Head of caudate nucleus (tissue), 42 donors: Measurements from ENCODE around the gene ADGRE1.
"Not testable (repeated sequence)": the region's sequence is repeated elsewhere in the genome, so short reads cannot be mapped to it uniquely, and the experiment has no call there.

Experiments
- DNase-seq, 42 donors: peaks; one replicate each; pipeline versions ENCODE4 v3.0.0 to v3.0.0-alpha.2; 2020 to 2021; ENCODE audit warnings: mixed read lengths in 7 of 42
- intact Hi-C: fragments of 100-400 bp; cut with DNase I; formaldehyde crosslinking; loops from one replicate; pipeline ENCODE4 v1.15.0; 2022

The ADGRE1 gene

GRCh38 chr19:6887316-6887715 is at the start of gene ADGRE1:
ADGRE1 (plus strand) TSS chr19:6887579; CDS start chr19:6887609, 30 bp downstream.
- intact Hi-C loops: no loop called here
- DNase-seq: peak in 5 of 42 donors; percentile 9 to 44 (median 25)

GRCh38 chr19:6838062-6838655 is 49.2 kb upstream of the ADGRE1 start:
- no peak for DNase-seq
- intact Hi-C loops: no loop called here

- DNase-seq: no peak
- intact Hi-C loops: no loop called here
These were observed 44.3 kb upstream of the ADGRE1 start for GRCh38 chr19:6842871-6843607.

GRCh38 chr19:6847828-6848200 is 39.6 kb upstream of the ADGRE1 start:
- DNase-seq: no peak
- intact Hi-C loops: no loop called here

GRCh38 chr19:6848986-6849385 is 38.4 kb upstream of the ADGRE1 start:
- intact Hi-C loops: no loop called here
- no peak for DNase-seq

GRCh38 chr19:6849876-6850275 is 37.5 kb upstream of the ADGRE1 start:
- intact Hi-C loops: no loop called here
- DNase-seq: no peak

GRCh38 chr19:6851359-6851758 is 36.0 kb upstream of the ADGRE1 start:
- DNase-seq: no peak

GRCh38 chr19:6852001-6852400 is 35.4 kb upstream of the ADGRE1 start:
- intact Hi-C loops: no loop called here

More at GRCh38 chr19:6851359-6851758, 36.0 kb upstream of the ADGRE1 start:
- intact Hi-C loops: no loop called here

GRCh38 chr19:6853868-6854267 is 33.5 kb upstream of the ADGRE1 start:
- intact Hi-C loops: no loop called here
- DNase-seq: no peak

More at GRCh38 chr19:6852001-6852400, 35.4 kb upstream of the ADGRE1 start:
- no peak for DNase-seq

GRCh38 chr19:6854758-6855157 is 32.6 kb upstream of the ADGRE1 start:
- DNase-seq: no peak
- intact Hi-C loops: no loop called here

- intact Hi-C loops: no loop called here
These were observed 30.5 kb upstream of the ADGRE1 start for GRCh38 chr19:6856749-6857372.

GRCh38 chr19:6861683-6862286 is 25.6 kb upstream of the ADGRE1 start:
- no peak for DNase-seq
- intact Hi-C loops: loop anchor here (2.0 to 5.0 kb wide), 2 partner anchors 124 to 345 kb away; partner anchors contain the start of genes GPR108 and TRIP10

More at GRCh38 chr19:6856749-6857372, 30.5 kb upstream of the ADGRE1 start:
- DNase-seq: peak in 16 of 42 donors; percentile 2 to 66 (median 30)

- intact Hi-C loops: loop anchor here (5.0 kb wide), 1 partner anchor 125 kb away; the partner anchor contains the start of genes GPR108 and TRIP10
- peak; percentile 59 to 88 (median 76) for DNase-seq
These were observed 24.7 kb upstream of the ADGRE1 start for GRCh38 chr19:6862673-6863078.

- DNase-seq: no peak
- intact Hi-C loops: loop anchor here (5.0 kb wide), 1 partner anchor 127 kb away; the partner anchor contains the start of genes GPR108 and TRIP10
These were observed 22.9 kb upstream of the ADGRE1 start for GRCh38 chr19:6864325-6864940.

- DNase-seq: no peak
These were observed 21.5 kb upstream of the ADGRE1 start for GRCh38 chr19:6865849-6866248.

GRCh38 chr19:6866741-6867151 is 20.6 kb upstream of the ADGRE1 start:
- intact Hi-C loops: no loop called here
- no peak for DNase-seq

More at GRCh38 chr19:6865849-6866248, 21.5 kb upstream of the ADGRE1 start:
- intact Hi-C loops: no loop called here

- peak in 30 of 42 donors; percentile 14 to 65 (median 37) for DNase-seq
- intact Hi-C loops: no loop called here
These were observed 19.0 kb upstream of the ADGRE1 start for GRCh38 chr19:6868351-6868750.

GRCh38 chr19:6869151-6869882 is 18.1 kb upstream of the ADGRE1 start:
- intact Hi-C loops, DNase-seq: not testable (repeated sequence)
